Endometrium (tissue), 2 donors: ENCODE data around the gene PSTPIP2.
"Not testable (repeated sequence)": the region's sequence is repeated elsewhere in the genome, so short reads cannot be mapped to it uniquely, and the experiment has no call there.

Source experiments
- FAIRE-seq: peaks from 2 replicates; lab custom pipeline; 2012; peaks lifted over from hg19 to GRCh38; lab: Jason Lieb, UNC
- donor health status: control.
- donor health status: control.

Gene PSTPIP2

DNA sequence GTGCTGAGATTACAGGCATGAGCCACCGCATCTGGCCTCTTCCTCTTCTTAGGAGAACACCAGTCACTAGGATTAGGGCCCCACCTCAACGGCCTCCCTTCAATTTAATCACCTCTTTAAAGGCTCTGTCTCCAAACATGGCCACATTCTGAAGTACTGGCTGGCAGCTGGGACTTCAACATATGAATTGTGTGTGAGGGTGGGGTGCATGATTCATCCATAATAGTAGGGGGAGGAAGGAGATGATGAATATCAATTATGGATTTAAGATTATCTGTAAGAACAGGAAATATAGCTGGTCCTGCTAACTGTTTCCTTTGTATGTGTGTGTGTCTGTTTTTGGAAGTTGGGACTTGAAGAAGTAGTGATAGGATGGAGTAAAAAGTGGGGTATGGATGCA lies 90.2 kb downstream of the PSTPIP2 start:
- no peak for FAIRE-seq

DNA sequence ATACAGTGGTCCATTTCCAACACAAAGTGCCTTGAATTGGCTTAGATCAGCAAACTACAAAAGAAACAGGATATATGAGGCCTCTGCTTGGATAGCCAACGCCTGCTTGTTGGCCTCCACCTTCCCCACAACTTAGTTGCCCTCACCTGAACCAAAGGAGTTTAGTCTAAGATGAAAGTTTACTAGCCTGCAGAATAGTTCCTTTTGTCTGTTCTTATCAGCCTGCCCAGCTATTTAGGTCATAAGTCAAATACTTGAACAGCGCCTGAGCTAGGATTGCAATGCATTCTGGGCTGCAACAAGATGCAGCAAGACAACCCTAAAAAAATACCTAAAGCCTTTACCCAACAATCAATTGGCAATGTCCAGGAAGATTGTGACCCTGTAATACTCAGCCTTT lies 91.8 kb downstream of the PSTPIP2 start:
- no peak for FAIRE-seq

DNA sequence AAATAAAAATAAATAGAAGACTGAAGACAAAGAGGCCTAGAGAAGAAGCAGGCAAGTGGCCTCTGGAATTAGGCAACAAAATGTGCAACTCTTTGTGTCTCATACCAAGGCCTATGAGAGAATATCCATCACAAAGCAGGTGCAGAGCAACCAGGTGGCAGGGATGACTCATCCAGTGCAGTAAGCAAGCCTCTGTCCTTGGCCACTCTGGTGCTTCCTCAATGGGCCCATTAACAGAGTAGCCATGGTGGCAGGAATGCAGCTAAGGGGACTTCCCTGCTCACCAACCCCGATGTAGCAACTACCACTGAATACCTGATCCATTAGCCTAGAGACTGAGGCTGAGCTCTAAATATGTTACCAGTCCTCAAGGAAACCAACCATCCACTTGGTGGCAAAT lies 94.0 kb downstream of the PSTPIP2 start:
- no peak for FAIRE-seq

DNA sequence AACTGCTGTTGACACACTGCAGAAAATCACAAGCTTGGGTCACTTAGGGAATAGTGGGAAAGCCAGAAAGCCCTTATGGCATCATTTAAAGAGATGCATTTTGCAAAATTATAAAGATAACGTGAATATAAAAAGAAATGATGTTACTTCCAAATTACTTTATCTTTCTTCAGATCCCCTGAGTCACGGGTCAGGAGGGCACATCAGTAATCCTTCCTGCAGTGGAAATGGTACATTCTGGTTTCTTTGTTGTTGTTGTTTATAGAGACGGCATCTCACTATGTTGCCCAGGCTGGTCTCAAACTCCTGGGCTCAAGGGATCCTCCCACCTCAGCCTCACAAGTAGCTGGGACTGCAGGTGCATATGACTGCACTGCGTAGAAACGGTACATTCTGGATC lies 95.1 kb downstream of the PSTPIP2 start:
- no peak for FAIRE-seq

DNA sequence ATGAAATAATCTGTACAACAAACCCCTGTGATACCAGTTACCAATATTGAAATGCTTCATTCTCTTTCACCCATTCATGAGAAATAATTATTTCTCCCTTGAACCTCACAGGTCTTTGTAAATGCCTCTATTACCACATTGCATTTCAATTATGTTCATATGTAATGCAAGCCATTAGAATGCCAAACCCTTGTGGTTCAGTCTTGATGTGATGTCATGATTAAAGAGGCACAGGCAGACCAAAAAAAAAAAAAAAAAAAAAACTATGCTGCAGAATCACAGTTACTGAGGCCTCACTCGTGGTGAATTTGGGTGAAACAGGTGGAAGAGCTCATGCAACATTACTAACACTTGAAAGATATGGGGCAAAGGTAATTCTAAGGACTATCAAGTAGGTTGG lies 95.5 kb downstream of the PSTPIP2 start:
- no peak for FAIRE-seq

DNA sequence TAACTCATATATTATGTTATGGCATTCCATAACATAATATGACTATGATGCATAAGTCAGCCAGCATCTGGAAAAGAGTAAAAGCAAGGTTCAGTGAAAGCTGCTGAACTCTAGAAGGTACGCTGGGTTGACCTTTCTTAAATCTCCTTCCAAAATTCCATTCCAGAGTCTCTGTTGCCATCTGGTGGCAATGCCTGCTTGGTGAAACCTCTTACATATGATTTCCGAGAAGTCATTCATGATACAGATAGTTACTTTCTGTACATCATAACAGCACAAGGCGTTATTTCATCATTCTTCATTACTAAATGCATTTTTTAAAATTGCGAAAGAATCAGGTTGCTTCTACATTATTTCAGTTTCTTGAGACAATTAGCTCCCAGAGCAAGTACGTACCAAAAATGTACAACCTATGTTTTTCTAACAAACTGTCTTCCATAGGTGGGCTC lies 97.9 kb downstream of the PSTPIP2 start:
- peak; percentile 74 for FAIRE-seq

DNA sequence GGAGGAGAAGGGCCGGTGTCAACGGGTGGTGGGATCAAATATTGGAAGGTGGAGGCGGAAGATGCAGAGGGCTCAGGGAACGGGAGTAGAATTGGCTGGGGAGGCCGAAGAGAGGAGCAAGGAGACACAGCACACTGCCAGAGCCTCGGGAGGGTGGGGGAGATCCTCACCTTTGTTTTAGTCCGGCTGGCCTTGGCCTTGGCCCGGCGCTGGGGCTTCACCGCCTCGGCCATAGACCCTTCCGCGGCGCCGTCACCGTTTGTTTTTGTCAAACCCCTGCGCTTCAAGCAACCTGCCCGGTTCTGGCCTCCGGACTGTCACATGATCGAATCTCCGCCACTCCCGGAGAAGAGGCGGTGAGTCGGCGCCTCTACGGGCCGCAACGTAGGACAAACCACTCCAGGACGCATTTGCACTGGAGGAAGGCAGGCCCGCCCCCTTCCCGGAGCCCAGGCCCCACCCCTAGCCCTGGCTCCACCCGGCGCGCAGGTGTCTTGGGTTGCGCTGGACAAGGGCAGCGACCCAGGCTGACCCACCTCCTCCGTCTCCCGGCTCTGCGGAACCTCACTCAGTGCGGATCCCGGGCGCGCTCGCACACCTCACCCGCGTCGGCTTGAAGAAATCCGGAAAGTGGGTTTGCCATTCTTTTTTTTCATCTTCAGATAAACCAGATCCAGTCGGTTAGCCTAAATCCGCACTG lies 104.9 kb downstream of the PSTPIP2 start, which contains the start of gene EPG5:
TSS of gene EPG5 (minus strand) at position 323 of the 700 bp plus-strand sequence. CDS start at position 233, 90 bp downstream.
- FAIRE-seq: no peak

DNA sequence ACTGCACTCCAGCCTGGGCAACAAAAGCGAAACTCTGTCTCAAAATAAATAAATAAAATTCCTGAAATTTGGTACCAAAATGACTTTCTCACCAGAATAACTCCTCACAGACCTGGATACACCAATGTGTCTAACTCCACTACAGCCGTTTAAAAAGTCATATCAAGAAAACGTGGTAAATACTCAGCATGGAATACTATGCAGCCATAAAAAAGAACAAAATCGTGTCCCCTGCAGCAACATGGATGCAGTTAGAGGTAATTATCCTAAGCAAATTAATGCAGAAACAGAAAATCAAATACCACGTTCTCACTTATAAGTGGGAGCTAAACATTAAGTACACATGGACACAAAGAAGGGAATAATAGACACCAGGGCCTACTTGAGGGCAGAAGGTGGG lies 107.1 kb downstream of the PSTPIP2 start:
- not testable (repeated sequence) for FAIRE-seq

DNA sequence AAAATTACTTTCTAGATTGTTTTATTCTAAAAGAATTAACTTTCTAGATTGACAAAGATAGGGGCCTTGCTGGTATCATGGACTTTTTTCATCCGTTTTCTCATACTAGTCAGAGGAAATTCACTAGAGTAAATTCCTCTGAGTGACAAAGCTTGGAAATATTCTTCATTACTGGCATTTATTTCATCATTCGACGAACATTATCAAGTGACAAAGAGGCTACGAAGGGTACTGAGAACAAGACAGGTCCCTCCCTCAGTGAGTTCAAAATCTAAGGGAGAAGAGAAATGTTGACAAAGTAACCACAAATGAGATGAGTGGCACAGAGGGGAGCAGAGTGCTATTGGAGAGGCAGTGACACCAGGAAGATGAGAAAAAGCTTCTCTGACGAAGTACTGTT lies 109.2 kb downstream of the PSTPIP2 start:
- FAIRE-seq: no peak

DNA sequence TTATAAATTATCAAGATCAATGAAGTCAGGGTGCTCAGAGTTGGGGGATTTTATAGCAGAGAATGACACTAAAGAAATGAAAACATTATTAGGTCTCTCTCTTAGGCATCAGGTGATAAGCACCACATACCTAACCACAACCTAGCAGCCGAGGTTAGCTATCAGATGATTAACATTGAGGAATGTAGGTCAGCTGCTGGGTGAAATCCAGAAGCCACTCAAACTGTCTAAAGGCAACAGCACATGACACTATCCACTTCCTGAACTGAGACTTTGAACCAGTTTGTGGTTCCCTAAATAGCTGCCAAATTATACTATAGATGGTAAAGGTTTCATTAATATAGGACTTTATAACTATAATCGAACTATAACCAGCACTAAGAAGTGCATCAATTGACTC lies 109.6 kb downstream of the PSTPIP2 start:
- FAIRE-seq: no peak

DNA sequence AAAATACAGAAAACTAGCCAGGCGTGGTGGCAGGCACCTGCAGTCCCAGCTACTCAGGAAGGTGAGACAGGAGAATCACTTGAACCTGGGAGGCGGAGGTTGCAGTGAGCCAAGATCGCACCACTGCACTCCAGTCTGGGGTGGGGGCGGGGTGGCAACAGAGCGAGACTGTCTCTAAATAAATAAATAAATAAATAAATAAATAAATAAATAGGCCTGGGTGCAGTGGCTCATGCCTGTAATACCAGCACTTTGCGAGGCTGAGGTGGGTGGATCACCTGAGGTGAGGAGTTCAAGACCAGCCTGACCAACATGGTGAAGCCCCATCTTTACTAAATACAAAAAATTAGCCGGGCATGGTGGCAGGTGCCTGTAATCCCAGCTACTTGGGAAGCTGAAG lies 112.6 kb downstream of the PSTPIP2 start:
- not testable (repeated sequence) for FAIRE-seq

DNA sequence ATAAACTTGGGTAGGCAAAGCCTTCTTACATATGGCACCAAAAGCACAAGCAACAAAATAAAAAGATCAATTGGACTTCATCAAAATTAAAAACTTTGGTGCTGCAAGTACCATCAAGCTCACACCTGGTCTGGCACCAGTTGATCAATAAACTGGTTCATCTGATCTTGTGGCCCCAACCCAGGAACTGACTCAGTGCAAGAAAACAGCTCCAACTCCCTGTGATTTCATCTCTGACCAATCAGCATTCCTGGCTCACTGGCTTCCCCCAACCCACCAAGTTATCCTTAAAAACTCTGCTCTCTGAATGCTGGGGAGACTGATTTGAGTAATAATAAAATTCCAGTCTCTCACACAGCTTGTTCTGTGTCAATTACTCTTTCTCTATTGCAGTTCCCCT lies 113.3 kb downstream of the PSTPIP2 start:
- no peak for FAIRE-seq

DNA sequence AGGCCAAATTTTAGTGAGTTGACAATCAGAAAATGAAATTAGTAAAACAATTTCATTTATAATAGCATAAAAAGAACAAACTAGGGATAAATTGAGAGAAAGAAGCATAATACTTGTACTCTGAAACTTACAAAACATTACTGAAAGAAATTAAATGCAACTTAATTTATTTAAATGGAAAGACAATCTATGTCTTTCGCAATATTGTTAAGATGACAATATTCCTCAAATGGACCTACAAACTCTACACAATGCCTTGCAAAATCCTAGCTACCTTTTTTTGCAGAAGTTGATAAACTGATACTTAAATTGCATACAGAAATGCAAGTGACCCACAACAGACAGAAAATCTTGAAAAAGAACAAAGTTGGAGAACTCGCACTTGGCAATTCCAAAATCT lies 114.0 kb downstream of the PSTPIP2 start:
- FAIRE-seq: no peak

DNA sequence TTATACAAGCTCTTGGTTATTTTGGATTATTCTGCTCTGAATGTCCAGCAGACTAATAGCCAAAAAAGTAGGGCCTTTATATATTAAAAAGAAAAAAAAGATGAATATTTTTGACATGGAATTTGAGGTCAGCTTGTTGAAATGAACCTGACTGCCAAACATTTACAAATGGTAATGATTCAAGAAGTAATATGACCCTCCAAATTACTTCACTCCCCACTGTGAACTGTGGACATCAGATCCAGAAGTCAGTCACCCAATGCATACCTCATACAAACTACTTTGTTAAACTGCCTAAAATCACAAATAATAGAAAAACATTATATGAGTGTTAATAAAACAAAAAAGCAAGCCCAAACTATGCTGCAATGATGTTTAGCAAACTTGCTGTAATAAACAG lies 115.0 kb downstream of the PSTPIP2 start:
- FAIRE-seq: no peak

DNA sequence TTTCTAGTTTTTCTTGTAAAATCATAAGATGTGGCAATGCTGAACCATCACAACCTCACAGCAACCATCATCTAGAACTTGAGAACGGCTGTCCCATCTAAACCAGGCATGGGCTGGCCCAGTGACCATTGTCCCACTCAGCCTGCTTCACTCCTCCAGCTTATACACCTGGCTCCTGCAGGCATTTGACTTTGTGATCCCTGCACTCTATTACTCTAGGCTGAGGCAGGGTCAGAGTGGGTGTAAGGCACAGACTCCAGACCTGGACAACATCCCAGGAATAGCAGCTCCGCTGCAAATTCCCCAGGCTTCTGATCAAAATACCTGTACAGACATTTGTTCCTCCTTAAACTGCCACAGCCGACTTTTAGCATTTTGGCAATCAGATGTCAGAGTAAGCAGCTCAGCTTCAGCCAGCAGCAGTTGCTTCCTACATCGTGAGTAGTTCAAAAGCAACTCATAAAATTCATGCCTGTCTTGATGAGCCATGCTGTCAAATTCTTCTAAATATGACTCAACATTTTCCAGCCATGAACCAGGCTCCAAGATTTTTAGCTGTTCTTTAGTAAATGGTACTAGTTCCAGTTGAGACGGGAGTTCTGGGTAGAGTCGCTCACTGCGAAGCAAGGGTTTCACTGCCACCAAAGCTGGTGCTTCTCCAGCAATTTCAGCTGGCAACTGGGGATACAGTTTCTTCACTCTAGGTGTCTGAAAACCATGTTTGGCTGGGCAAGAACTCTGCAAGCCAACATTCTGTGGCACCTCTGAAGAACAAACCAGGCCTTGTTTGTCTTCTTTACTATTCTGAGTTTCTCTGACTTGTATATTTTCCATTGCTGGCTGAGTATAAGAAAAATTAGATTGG lies 117.8 kb downstream of the PSTPIP2 start:
- FAIRE-seq: no peak

DNA sequence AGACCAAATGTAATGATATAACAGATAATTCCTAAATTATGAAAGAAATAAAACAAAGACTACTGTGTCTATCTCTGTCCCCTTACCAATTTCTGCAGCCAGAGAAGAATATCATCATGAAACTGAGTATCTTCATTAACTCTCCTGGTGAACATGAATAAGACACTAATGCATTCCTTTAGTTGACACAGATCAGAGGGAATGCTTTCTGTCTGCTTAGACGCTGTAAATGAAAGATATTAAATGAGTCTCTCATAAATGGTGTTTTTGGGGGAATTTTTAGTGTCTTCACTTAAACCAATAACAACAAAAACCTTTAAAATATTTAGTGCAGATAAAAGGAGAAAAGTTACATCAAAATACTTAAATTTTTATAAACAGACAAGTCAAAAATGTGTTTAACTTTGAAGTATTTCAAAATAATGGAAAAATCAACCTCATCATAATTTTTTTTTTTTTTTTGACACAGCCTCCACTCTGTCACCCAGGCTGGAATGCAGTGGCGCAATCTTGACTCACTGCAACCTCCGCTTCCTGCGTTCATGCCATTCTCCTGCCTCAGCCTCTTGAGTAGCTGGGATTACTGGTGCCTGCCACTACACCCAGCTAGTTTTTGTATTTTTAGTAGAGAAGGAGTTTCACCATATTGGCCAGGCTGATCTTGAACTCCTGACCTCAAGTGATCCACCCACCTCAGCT lies 120.9 kb downstream of the PSTPIP2 start:
- FAIRE-seq: no peak

DNA sequence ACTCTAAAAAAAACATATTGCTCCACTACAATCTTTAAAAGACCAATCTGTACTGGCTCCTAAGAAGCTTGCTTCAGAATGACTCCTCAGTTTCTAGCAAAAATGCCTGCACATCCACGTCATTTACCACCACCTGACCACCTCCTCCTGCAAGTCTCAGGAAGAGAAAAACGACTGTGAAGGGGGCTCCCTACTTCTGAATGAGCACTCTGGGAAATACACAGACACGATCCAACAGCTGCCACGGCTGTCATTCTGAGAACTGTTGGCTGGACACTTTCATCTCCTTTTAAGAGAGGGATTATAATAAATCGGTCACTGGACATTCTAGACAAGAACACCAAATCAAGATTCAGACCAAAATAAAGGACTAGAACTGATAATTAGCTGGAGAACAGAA lies 126.4 kb downstream of the PSTPIP2 start:
- no peak for FAIRE-seq

DNA sequence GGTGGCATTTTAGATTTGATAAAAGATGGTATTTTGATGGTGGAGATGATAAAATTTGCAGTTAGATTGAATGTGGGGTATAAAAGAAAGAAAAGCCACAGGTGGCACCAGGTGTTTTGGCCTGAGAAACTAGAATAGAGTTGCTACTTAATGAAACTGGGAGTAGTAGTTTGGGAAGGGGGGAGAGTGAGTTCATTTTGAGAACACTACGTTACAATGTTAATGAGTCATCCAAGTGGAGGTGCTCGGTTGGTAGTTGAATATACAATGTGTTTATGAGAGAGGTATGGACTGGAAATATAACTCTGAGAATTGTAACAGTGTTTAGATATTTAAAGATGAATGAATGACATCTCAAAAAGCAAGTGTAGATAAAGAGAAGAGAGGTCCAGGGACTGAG lies 131.3 kb downstream of the PSTPIP2 start:
- no peak for FAIRE-seq

DNA sequence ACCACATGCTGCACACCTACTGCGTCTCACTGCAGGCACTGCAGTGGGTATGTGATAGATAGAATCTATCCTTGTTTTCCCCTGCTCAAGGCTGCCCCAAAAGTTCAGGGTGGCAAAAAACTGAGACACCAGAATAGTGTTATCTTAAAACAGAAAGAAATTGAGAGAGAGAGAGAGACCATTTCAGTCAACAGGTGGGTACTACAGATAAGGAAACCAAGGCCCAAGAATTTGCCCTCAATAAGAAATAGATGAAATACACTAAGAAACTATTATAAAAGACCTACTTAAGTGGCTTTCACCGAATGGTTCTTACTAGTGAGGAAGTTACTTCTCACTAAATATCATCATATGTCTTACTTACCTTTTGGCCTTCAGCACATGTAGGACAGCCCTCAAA lies 132.8 kb downstream of the PSTPIP2 start:
- no peak for FAIRE-seq

DNA sequence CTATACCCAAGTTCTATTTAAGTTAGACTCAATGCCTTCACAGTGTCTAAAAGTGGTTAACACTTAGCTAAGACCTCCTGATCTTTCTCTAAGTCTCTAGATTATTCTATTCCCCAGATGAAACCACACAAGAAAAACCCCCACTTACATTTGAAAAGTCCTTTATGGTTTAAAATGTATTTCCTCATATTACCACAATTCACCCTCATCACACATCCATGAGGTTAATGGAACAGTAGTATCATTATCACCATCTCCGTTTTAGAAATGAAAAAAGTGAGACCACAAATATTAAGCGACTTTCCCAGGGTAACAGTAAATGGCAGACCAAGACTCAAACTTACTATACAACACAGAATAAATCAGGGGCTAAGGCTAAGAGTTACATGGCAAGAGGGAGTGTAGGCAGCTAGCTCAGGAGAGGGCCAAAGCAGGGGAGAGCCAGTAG lies 133.5 kb downstream of the PSTPIP2 start:
- no peak for FAIRE-seq

DNA sequence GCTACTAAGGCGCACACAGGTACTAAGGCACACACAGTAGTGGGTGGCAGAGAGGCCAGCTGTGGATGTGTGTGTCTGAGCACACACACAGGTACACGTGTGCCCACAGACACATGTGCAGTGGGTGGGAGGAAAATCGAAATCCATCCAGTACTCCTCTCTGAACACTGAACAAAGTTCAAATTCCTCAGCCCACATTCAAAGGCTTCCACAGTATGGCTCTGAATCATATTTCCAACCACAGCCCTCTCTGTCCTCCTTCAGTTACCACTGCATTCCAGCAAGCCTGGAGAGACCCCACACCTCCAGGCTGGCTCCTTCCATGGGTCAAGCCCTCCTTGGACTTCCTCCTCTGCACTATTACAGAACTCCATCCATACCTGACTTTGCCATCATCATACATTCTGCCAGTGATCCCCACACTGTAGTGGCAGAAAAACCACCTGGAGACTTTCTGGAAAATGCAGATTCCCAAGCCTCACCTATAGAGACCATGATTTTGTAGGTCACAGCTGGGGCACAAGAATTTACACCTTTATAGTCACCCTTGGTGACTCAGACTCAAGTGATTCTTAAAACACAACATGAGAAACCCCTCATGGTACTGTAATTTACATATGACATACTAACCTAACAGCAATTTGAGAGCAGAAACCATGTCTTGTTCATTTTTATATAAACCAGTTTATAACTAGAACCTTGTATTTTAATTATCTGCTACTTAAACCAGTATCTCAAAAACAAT lies 136.3 kb downstream of the PSTPIP2 start:
- no peak for FAIRE-seq
